Keratinocyte (primary cell): Measurements from ENCODE around the gene INA. TPM values are rescaled to one million over a fixed set of nuclear protein-coding genes. Genes with fewer than 3 reads are reported as not detected.

Experiments
- DNase-seq: peaks from one replicate; pipeline ENCODE4 v3.0.0-alpha.2; 2011; ENCODE audit warnings: low read depth, missing footprints, low spot score
- FAIRE-seq: peaks from 2 replicates; lab custom pipeline; 2011; peaks lifted over from hg19 to GRCh38; lab: Jason Lieb, UNC
- H2AFZ ChIP-seq: 2 replicates; pipeline ENCODE4 v1.6.0; 2012; ENCODE audit warnings: low read length, control low read depth, inconsistent platforms; ENCODE audit not compliant: control insufficient read depth
- H3K27ac ChIP-seq: 2 replicates; pipeline ENCODE4 v1.5.1; 2011; ENCODE audit warnings: low read length; ENCODE audit not compliant: control insufficient read depth, insufficient read depth
- H3K27me3 ChIP-seq: 3 replicates; pipeline ENCODE4 v1.6.0; 2011; ENCODE audit warnings: low read length; ENCODE audit not compliant: control insufficient read depth, insufficient read depth; ENCODE audit errors: extremely low read depth
- H3K36me3 ChIP-seq, 2 experiments: 2 replicates in 1 of 2; 3 replicates in 1 of 2; pipeline ENCODE4 v1.5.1; 2011; ENCODE audit warnings: low read length in 2 of 2, mild to moderate bottlenecking in 1 of 2; ENCODE audit not compliant: control insufficient read depth in 2 of 2, insufficient read depth in 2 of 2; ENCODE audit errors: extremely low read depth in 1 of 2
- H3K4me1 ChIP-seq: 3 replicates; pipeline ENCODE4 v1.5.1; 2011; ENCODE audit warnings: low read length; ENCODE audit not compliant: control insufficient read depth, insufficient read depth; ENCODE audit errors: extremely low read depth
- H3K4me2 ChIP-seq: 3 replicates; pipeline ENCODE4 v1.6.0; 2011; ENCODE audit warnings: low read depth, low read length; ENCODE audit not compliant: control insufficient read depth, insufficient read depth; ENCODE audit errors: extremely low read depth
- H3K4me3 ChIP-seq, 3 experiments: fragments of 200-600 bp in 1 of 3; sonication (generic) in 1 of 3; 2 replicates in 2 of 3; 3 replicates in 1 of 3; pipeline ENCODE4 v1.5.1; 2011 to 2016; ENCODE audit warnings: low read length in 3 of 3, mild to moderate bottlenecking in 3 of 3, control low read depth in 2 of 3, inconsistent platforms in 1 of 3, low read depth in 1 of 3, mixed read lengths in 1 of 3, mixed run types in 1 of 3, moderate library complexity in 1 of 3; ENCODE audit not compliant: control insufficient read depth in 2 of 3, insufficient read depth in 2 of 3; ENCODE audit errors: extremely low read depth in 1 of 3
- H3K79me2 ChIP-seq: 2 replicates; pipeline ENCODE4 v1.6.0; 2012; ENCODE audit warnings: low read length; ENCODE audit not compliant: control insufficient read depth, insufficient read depth
- H3K9ac ChIP-seq: 3 replicates; pipeline ENCODE4 v1.6.0; 2011; ENCODE audit warnings: low read length; ENCODE audit not compliant: control insufficient read depth, insufficient read depth; ENCODE audit errors: extremely low read depth
- H3K9me1 ChIP-seq: 3 replicates; pipeline ENCODE4 v1.6.0; 2011; ENCODE audit warnings: low read length; ENCODE audit not compliant: control insufficient read depth, insufficient read depth; ENCODE audit errors: extremely low read depth
- H3K9me3 ChIP-seq: 2 replicates; pipeline ENCODE4 v1.5.1; 2012; ENCODE audit warnings: low read depth, low read length; ENCODE audit not compliant: control insufficient read depth
- H4K20me1 ChIP-seq: 3 replicates; pipeline ENCODE4 v1.6.0; 2011; ENCODE audit warnings: low read length; ENCODE audit not compliant: control insufficient read depth, insufficient read depth; ENCODE audit errors: extremely low read depth
- EZH2 ChIP-seq: IDR thresholded peaks from one replicate; pipeline ENCODE4 v1.6.1; 2012; ENCODE audit warnings: inconsistent platforms, mild to moderate bottlenecking, low read length, moderate library complexity
- dilution Hi-C: fragments of 300-500 bp; cut with MboI; formaldehyde crosslinking; loops from one replicate; pipeline ENCODE4 v1.7.0; 2020; ENCODE audit warnings: low sequenced_read_pairs; ENCODE audit not compliant: extremely low pct_ligation_motif_present
- polyA plus RNA-seq, 5 experiments: library from polyadenylated mRNA; depleted of rRNA in 3 of 5; stranded (reverse) in 3 of 5; stranded (forward) in 1 of 5; unstranded in 1 of 5; fragments of >200 nt; gene quantifications; 1 replicate in 1 of 5; 2 replicates in 3 of 5; 3 replicates in 1 of 5; pipeline versions ENCODE4 v1.2.1 to v1.2.3, GENCODE V29; 2011 to 2012; ENCODE audit warnings: missing spikeins in 2 of 5, low read depth in 1 of 5, low replicate concordance in 1 of 5
- TF ChIP-seq, protein P1 (sequence below), 3 experiments: IDR thresholded peaks in 1 of 3; conservative IDR thresholded peaks in 1 of 3; optimal IDR thresholded peaks in 1 of 3; 2 replicates in 2 of 3; 3 replicates in 1 of 3; pipeline versions ENCODE3 to v1.5.1; 2011; ENCODE audit warnings: low read length in 3 of 3, mild to moderate bottlenecking in 3 of 3, moderate library complexity in 2 of 3, control low read depth in 1 of 3, inconsistent platforms in 1 of 3; ENCODE audit not compliant: insufficient read depth in 2 of 3; ENCODE audit errors: extremely low read depth in 1 of 3

Gene INA
- polyA plus RNA-seq, 1 donor (not counting 4 experiments of a cell fraction or from before 2014, with no cell fraction given), result 4.6 TPM

DNA sequence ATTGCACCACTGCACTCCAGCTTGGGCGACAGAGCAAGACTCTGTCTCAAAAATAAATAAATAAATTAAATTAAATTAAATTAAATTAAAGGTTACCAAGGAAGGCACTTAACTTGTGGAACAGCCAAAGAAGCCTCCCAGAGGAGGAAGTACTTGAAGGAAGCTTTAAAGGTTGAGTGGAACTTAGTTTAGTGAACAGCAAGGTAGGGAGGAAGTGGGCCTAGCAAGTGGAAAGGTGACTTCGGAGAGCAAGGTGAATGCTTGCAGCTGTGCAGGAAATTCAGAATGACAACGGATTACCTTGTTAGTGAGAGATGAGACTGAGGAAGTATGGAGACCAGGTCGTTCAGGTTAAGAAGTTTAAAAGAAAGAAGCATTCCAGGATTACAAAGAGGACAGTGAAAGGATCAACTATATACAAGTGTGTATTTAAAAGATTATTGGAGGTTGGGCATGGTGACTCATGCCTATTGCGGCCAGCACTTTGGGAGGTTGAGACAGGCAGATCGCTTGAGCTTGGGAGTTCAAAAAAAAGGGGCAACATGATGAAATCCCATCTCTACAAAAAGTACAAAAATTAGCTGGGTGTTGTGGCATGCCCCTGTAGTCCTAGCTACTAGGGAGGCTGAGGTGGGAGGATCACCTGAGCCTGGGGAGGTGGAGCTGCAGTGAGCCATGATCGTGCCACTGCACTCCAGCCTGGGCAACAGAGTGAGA lies 44.0 kb upstream of the INA start:
- Histone ChIP-seq H4K20me1 (no peaks in the 10 kb centered on the region), H3K27ac (no peak overlapping the region), H3K4me3 (no peak overlapping the region), H2AFZ (peak overlapping the region; percentile 20), H3K4me1 (peaks cover 30% of the 10 kb centered on the region), H3K9me3 (no peaks in the 10 kb centered on the region), H3K27me3 (no peaks in the 10 kb centered on the region), H3K9ac (no peak overlapping the region), H3K79me2 (no peaks in the 10 kb centered on the region), H3K4me2 (peak overlapping the region; percentile 1), H3K9me1 (no peaks in the 10 kb centered on the region), H3K36me3 (no peaks in the 10 kb centered on the region)
- TF ChIP-seq EZH2, result no peak
- TF ChIP-seq, protein P1, sequence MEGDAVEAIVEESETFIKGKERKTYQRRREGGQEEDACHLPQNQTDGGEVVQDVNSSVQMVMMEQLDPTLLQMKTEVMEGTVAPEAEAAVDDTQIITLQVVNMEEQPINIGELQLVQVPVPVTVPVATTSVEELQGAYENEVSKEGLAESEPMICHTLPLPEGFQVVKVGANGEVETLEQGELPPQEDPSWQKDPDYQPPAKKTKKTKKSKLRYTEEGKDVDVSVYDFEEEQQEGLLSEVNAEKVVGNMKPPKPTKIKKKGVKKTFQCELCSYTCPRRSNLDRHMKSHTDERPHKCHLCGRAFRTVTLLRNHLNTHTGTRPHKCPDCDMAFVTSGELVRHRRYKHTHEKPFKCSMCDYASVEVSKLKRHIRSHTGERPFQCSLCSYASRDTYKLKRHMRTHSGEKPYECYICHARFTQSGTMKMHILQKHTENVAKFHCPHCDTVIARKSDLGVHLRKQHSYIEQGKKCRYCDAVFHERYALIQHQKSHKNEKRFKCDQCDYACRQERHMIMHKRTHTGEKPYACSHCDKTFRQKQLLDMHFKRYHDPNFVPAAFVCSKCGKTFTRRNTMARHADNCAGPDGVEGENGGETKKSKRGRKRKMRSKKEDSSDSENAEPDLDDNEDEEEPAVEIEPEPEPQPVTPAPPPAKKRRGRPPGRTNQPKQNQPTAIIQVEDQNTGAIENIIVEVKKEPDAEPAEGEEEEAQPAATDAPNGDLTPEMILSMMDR (optimal IDR thresholded peaks at IDR 0.05 in 1 of 3, IDR thresholded peaks at IDR 0.05 in 1 of 3, conservative IDR thresholded peaks at IDR 0.05 in 1 of 3; ENCODE audit: extremely low read depth in 1 of 3, insufficient read depth in 2 of 3, low read length in 3 of 3), result no peak
- dilution Hi-C loops, result no loop called here
- FAIRE-seq (no peak), DNase-seq (no peak)

DNA sequence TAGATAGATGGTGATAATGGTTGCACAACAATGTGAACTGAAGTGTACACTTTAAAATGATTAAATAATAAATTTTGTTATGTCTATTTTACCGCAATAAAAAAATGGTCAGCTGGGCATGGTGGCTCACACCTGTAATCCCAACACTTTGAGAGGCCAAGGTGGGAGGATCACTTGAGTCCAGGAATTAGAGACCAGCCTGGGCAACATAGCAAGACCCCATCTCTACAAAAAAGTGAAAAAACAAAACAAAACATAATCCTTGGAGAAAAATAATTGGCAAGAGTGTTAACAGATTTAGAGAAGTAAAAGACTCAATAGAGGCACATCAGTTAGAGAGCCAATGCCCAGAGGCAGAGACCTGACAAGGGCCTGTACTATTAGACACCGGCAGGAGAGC lies 41.2 kb upstream of the INA start:
- H3K27me3 ChIP-seq, result no peaks in the 10 kb centered on the region
- H3K4me2 ChIP-seq, result no peak overlapping the region
- no peaks in the 10 kb centered on the region for H3K36me3 ChIP-seq
- dilution Hi-C loops, result no loop called here
- no peak overlapping the region for H3K9ac ChIP-seq
- peaks cover 31% of the 10 kb centered on the region for H3K4me1 ChIP-seq
- H4K20me1 ChIP-seq, result no peaks in the 10 kb centered on the region
- H3K9me1 ChIP-seq, result no peaks in the 10 kb centered on the region
- TF ChIP-seq, protein P1 (optimal IDR thresholded peaks at IDR 0.05 in 1 of 3, IDR thresholded peaks at IDR 0.05 in 1 of 3, conservative IDR thresholded peaks at IDR 0.05 in 1 of 3; ENCODE audit: extremely low read depth in 1 of 3, insufficient read depth in 2 of 3, low read length in 3 of 3), result no peak
- TF ChIP-seq EZH2, result no peak
- no peak overlapping the region for H3K27ac ChIP-seq
- no peaks in the 10 kb centered on the region for H3K79me2 ChIP-seq
- no peak overlapping the region for H3K4me3 ChIP-seq
- FAIRE-seq (no peak), DNase-seq (no peak)
- no peak overlapping the region for H2AFZ ChIP-seq
- no peaks in the 10 kb centered on the region for H3K9me3 ChIP-seq
